Liver (tissue), 3 donors: ENCODE data around the gene RNH1.

Source experiments
- CTCF ChIP-seq: fragments of 150-350 bp; IDR thresholded peaks from 2 replicates; pipeline ENCODE4 v1.5.1; 2017; ENCODE audit warnings: improper control_type of control experiment, low read depth, low read length; ENCODE audit not compliant: missing input control
- EGR1 ChIP-seq, 2 donors: IDR thresholded peaks; 2 replicates each; pipeline ENCODE4 v1.6.1; 2016 to 2018; ENCODE audit warnings: antibody characterized with exemption in 2 of 2, low read depth in 2 of 2
- FOXA2 ChIP-seq: IDR thresholded peaks from 2 replicates; pipeline ENCODE4 v1.6.1; 2016; ENCODE audit warnings: antibody characterized with exemption
- GABPA ChIP-seq, 2 donors: IDR thresholded peaks in 1 of 2; conservative IDR thresholded peaks in 1 of 2; 2 replicates each; pipeline ENCODE4 v1.6.1; 2016; ENCODE audit warnings: antibody characterized with exemption in 2 of 2, mild to moderate bottlenecking in 1 of 2, moderate library complexity in 1 of 2
- HNF4A ChIP-seq, 2 donors: conservative IDR thresholded peaks; 2 replicates each; pipeline ENCODE4 v1.6.1; 2016; ENCODE audit warnings: antibody characterized with exemption in 2 of 2, mild to moderate bottlenecking in 2 of 2
- HNF4G ChIP-seq: IDR thresholded peaks from 2 replicates; pipeline ENCODE4 v1.6.1; 2016; ENCODE audit warnings: antibody characterized with exemption
- RAD21 ChIP-seq, 2 donors: IDR thresholded peaks; 2 replicates each; pipeline ENCODE4 v1.6.1; 2016; ENCODE audit warnings: antibody characterized with exemption in 2 of 2, mild to moderate bottlenecking in 2 of 2
- RXRA ChIP-seq, 2 donors: IDR thresholded peaks; 2 replicates each; pipeline ENCODE4 v1.6.1; 2017 to 2018; ENCODE audit warnings: antibody characterized with exemption in 2 of 2, mild to moderate bottlenecking in 1 of 2
- SP1 ChIP-seq: IDR thresholded peaks from 2 replicates; pipeline ENCODE4 v1.6.1; 2018; ENCODE audit warnings: antibody characterized with exemption, mild to moderate bottlenecking
- TAF1 ChIP-seq: conservative IDR thresholded peaks from 2 replicates; pipeline ENCODE4 v1.6.1; 2016; ENCODE audit warnings: antibody characterized with exemption, mild to moderate bottlenecking
- ZBTB33 ChIP-seq: IDR thresholded peaks from 2 replicates; pipeline ENCODE4 v1.6.1; 2016; ENCODE audit warnings: antibody characterized with exemption
- TF ChIP-seq, protein P1 (sequence below): IDR thresholded peaks from 2 replicates; pipeline ENCODE4 v1.6.1; 2016; ENCODE audit warnings: antibody characterized with exemption, mild to moderate bottlenecking
- TF ChIP-seq, protein P2 (sequence below): IDR thresholded peaks from 2 replicates; pipeline ENCODE4 v1.6.1; 2016; ENCODE audit warnings: antibody characterized with exemption
- TF ChIP-seq, protein P3 (sequence below): IDR thresholded peaks from 2 replicates; pipeline ENCODE4 v1.6.1; 2016; ENCODE audit warnings: antibody characterized with exemption
- donor health status: healthy.
- donor health status: healthy.

GRCh38 chr11:496834-497564 lies 10.0 kb downstream of the RNH1 start:
- TF ChIP-seq CTCF (no peak), EGR1 (IDR thresholded peaks at IDR 0.05; ENCODE audit: low read depth in 2 of 2) (no peak), SP1 (no peak), HNF4G (no peak), ZBTB33 (no peak), HNF4A (conservative IDR thresholded peaks at IDR 0.05) (no peak), TAF1 (no peak), FOXA2 (no peak), RXRA (IDR thresholded peaks at IDR 0.05) (no peak), RAD21 (IDR thresholded peaks at IDR 0.05) (no peak), GABPA (IDR thresholded peaks at IDR 0.05 in 1 of 2, conservative IDR thresholded peaks at IDR 0.05 in 1 of 2) (no peak)
- TF ChIP-seq, protein P1, sequence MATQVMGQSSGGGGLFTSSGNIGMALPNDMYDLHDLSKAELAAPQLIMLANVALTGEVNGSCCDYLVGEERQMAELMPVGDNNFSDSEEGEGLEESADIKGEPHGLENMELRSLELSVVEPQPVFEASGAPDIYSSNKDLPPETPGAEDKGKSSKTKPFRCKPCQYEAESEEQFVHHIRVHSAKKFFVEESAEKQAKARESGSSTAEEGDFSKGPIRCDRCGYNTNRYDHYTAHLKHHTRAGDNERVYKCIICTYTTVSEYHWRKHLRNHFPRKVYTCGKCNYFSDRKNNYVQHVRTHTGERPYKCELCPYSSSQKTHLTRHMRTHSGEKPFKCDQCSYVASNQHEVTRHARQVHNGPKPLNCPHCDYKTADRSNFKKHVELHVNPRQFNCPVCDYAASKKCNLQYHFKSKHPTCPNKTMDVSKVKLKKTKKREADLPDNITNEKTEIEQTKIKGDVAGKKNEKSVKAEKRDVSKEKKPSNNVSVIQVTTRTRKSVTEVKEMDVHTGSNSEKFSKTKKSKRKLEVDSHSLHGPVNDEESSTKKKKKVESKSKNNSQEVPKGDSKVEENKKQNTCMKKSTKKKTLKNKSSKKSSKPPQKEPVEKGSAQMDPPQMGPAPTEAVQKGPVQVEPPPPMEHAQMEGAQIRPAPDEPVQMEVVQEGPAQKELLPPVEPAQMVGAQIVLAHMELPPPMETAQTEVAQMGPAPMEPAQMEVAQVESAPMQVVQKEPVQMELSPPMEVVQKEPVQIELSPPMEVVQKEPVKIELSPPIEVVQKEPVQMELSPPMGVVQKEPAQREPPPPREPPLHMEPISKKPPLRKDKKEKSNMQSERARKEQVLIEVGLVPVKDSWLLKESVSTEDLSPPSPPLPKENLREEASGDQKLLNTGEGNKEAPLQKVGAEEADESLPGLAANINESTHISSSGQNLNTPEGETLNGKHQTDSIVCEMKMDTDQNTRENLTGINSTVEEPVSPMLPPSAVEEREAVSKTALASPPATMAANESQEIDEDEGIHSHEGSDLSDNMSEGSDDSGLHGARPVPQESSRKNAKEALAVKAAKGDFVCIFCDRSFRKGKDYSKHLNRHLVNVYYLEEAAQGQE = no peak
- TF ChIP-seq, protein P2, sequence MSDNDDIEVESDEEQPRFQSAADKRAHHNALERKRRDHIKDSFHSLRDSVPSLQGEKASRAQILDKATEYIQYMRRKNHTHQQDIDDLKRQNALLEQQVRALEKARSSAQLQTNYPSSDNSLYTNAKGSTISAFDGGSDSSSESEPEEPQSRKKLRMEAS = no peak
- TF ChIP-seq, protein P3, sequence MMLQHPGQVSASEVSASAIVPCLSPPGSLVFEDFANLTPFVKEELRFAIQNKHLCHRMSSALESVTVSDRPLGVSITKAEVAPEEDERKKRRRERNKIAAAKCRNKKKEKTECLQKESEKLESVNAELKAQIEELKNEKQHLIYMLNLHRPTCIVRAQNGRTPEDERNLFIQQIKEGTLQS = no peak
